Smooth muscle cell of the pulmonary artery (primary cell): ENCODE results near the gene SALL2. TPM values are rescaled to one million over a fixed set of nuclear protein-coding genes. Genes with fewer than 3 reads are reported as not detected.

Experiments used
- total RNA-seq: library from RNA; depleted of rRNA; stranded (reverse); fragments of >200 nt; gene quantifications from 2 replicates; pipeline ENCODE4 v1.2.3, GENCODE V29; 2014

SALL2 gene
- total RNA-seq = 5.0 and 6.0 TPM in 2 replicates

GRCh38 chr14:21525962-21526671 lies at the start of gene SALL2:
SALL2 (minus strand) TSS chr14:21526346; CDS start chr14:21526127, 219 bp downstream.

GRCh38 chr14:21510735-21511657 lies 15.2 kb downstream of the SALL2 start, which contains the start of gene METTL3:
METTL3 (minus strand) TSS chr14:21511340; CDS start chr14:21511223, 117 bp downstream.

GRCh38 chr14:21476925-21477681 lies 49.0 kb downstream of the SALL2 start, which contains the start of the genes RAB2B and TOX4:
RAB2B (minus strand) TSS chr14:21476959; CDS start chr14:21476872, 87 bp downstream.
TOX4 (plus strand) TSS chr14:21477195; CDS start chr14:21477279, 84 bp downstream.

Other genes with a start within 250 kb of the SALL2 start
- gene RPGRIP1, start 246.3 kb downstream of the SALL2 start, total RNA-seq = not detected in 2 replicates
- gene SUPT16H, start 142.3 kb downstream of the SALL2 start, total RNA-seq = 65.9 and 68.3 TPM in 2 replicates
- 62.2 and 69.1 TPM in 2 replicates for gene CHD8, start 70.2 kb downstream of the SALL2 start, total RNA-seq
- gene RAB2B, start 49.4 kb downstream of the SALL2 start, total RNA-seq = 39.1 and 40.9 TPM in 2 replicates
- gene TOX4, start 49.2 kb downstream of the SALL2 start, total RNA-seq = 48.3 and 50.6 TPM in 2 replicates
- 43.2 and 44.6 TPM in 2 replicates for gene METTL3, start 15.0 kb downstream of the SALL2 start, total RNA-seq
- gene OR10G3, start 53.7 kb upstream of the SALL2 start, total RNA-seq = not detected in 2 replicates
- gene OR10G2, start 108.6 kb upstream of the SALL2 start, total RNA-seq = not detected in 2 replicates
- not detected in 2 replicates for gene OR4E2, start 127.5 kb upstream of the SALL2 start, total RNA-seq
- not detected in 2 replicates for gene OR4E1, start 147.5 kb upstream of the SALL2 start, total RNA-seq